Left lung (tissue), 10 donors: Measurements from ENCODE around the gene DCAF8L2. TPM values are rescaled to one million over a fixed set of nuclear protein-coding genes. Genes with fewer than 3 reads are reported as not detected.

Source experiments
- ATAC-seq: fragments of 200-7000 bp; cut with Tn5 transposase; one replicate; pipeline ENCODE4 v1.9.1; 2020; ENCODE audit warnings: moderate library complexity
- DNase-seq, 4 donors: peaks; one replicate each; pipeline ENCODE4 v3.0.0-alpha.2; 2013 to 2020
- H3K27ac ChIP-seq, 2 donors: fragments of 200-600 bp; sonication (generic) in 1 of 2; one replicate each; pipeline versions ENCODE4 v1.5.0 to v1.8.0; 2020 to 2021
- H3K27me3 ChIP-seq, 2 donors: fragments of 200-600 bp; sonication (generic) in 1 of 2; one replicate each; pipeline versions ENCODE4 v1.5.0 to v1.8.0; 2020 to 2021
- H3K36me3 ChIP-seq, 2 donors: fragments of 200-600 bp; sonication (generic) in 1 of 2; one replicate each; pipeline versions ENCODE4 v1.5.0 to v1.8.0; 2020 to 2021
- H3K4me1 ChIP-seq, 2 donors: fragments of 200-600 bp; one replicate each; pipeline ENCODE4 v1.8.0; 2021
- H3K4me3 ChIP-seq, 2 donors: fragments of 200-600 bp; sonication (generic) in 1 of 2; one replicate each; pipeline versions ENCODE4 v1.5.0 to v1.8.0; 2020 to 2021; ENCODE audit warnings: mild to moderate bottlenecking in 1 of 2
- H3K9me3 ChIP-seq, 2 donors: fragments of 200-600 bp; sonication (generic) in 1 of 2; one replicate each; pipeline versions ENCODE4 v1.5.0 to v1.8.0; 2020 to 2021
- intact Hi-C, 2 donors: fragments of 100-400 bp; cut with DNase I; formaldehyde crosslinking; loops; one replicate each; pipeline versions ENCODE4 v1.11.2 to v1.14.2; 2022
- polyA plus RNA-seq, 6 donors: library from polyadenylated mRNA; unstranded; fragments of 120-200 nt; gene quantifications; one replicate each; pipeline ENCODE4 v1.2.1, GENCODE V29; 2013; ENCODE audit not compliant: insufficient read length in 6 of 6
- total RNA-seq, 2 donors: library from RNA; stranded (reverse); fragmentation: NEBNext Ultra II Directional; extraction: Animal tissue kit (Norgen Biotek cat#: 25700); gene quantifications; one replicate each; pipeline ENCODE4 v1.2.1, GENCODE V29; 2021
- TF ChIP-seq, protein P1 (sequence below), 2 donors: fragments of 200-600 bp; sonication (generic) in 1 of 2; IDR thresholded peaks; one replicate each; pipeline versions ENCODE4 v1.5.0 to v1.8.0; 2021; ENCODE audit warnings: antibody characterized with exemption in 2 of 2
- donor health status: DM: no; HTN: yes; CAD: no.
- donor health status: DM: no; HTN: no; CAD: no.

DCAF8L2 gene
- total and polyA plus RNA-seq, 8 donors: not detected

DNA sequence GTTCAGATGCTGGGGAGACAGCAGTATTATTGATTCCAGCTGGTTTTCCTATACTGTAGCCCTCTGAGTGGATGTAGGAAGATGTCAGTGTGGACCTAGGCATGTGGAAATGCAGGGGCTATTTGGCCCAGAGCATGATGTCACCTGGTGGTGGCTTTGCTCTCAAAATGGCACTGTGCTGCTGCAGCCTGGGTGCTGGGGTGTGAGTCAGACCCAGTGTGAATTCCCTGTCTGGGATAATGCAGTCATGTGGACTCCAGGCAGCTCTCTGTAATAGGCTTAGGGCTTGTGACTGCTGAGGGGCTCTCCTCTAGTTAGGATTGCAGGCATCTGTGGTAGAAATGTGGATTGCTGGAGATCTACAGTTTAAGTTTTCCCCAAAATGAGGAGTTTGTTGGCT is 70.7 kb downstream of the DCAF8L2 start:
- ATAC-seq: no peak
- Histone ChIP-seq H3K4me3 (no peak overlapping the region), H3K27me3 (no peaks in the 10 kb centered on the region), H3K27ac (no peak overlapping the region), H3K4me1 (no peaks in the 10 kb centered on the region), H3K36me3 (no peaks in the 10 kb centered on the region), H3K9me3 (no peaks in the 10 kb centered on the region)
- TF ChIP-seq, protein P1, sequence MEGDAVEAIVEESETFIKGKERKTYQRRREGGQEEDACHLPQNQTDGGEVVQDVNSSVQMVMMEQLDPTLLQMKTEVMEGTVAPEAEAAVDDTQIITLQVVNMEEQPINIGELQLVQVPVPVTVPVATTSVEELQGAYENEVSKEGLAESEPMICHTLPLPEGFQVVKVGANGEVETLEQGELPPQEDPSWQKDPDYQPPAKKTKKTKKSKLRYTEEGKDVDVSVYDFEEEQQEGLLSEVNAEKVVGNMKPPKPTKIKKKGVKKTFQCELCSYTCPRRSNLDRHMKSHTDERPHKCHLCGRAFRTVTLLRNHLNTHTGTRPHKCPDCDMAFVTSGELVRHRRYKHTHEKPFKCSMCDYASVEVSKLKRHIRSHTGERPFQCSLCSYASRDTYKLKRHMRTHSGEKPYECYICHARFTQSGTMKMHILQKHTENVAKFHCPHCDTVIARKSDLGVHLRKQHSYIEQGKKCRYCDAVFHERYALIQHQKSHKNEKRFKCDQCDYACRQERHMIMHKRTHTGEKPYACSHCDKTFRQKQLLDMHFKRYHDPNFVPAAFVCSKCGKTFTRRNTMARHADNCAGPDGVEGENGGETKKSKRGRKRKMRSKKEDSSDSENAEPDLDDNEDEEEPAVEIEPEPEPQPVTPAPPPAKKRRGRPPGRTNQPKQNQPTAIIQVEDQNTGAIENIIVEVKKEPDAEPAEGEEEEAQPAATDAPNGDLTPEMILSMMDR (IDR thresholded peaks at IDR 0.05): no peak
- no peak for DNase-seq
- intact Hi-C loops: no loop called here

DNA sequence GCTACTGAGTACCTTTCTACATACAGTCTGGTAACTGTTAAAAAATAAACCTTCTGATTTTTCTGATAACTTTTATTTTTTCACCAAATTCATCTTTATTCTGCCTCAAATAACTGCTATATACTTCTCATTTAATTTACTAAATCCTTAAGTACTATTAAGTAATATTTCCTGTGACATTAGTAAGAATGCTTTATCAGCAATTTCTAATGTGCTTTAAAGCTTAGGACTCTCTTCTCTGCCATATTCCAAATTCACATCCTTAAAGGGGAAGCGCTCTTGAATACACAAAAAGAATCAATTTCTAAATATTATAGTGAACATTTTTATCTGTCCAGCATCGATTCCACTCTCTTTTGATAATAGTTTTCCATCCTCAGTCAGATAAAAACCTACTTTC is 81.1 kb downstream of the DCAF8L2 start:
- TF ChIP-seq, protein P1 (IDR thresholded peaks at IDR 0.05): no peak
- Histone ChIP-seq H3K27me3 (no peaks in the 10 kb centered on the region), H3K27ac (no peak overlapping the region), H3K9me3 (no peaks in the 10 kb centered on the region), H3K4me1 (no peaks in the 10 kb centered on the region), H3K4me3 (no peak overlapping the region), H3K36me3 (no peaks in the 10 kb centered on the region)
- no peak for DNase-seq
- intact Hi-C loops: no loop called here
- ATAC-seq: no peak

DNA sequence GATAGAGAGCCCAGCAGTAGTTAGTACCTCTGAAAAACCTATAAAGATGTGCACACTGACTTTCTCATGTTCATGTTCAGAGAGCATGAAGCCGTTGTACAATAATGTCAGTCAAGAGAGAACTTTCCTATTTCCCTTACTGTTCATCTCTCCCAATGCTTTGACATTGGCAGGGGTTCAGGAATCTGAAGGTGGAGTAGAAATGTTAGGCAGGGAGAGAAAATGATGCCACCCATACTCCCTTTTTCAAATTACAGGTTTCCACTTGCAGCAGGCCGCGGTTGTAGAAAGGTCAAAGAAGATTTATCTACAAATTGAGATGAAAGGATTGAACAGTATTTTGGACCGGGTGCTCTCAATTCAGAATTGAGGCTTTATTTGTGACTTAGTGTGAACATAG is 84.3 kb downstream of the DCAF8L2 start:
- no peak overlapping the region for H3K4me3 ChIP-seq
- no peak for ATAC-seq
- intact Hi-C loops: no loop called here

DNA sequence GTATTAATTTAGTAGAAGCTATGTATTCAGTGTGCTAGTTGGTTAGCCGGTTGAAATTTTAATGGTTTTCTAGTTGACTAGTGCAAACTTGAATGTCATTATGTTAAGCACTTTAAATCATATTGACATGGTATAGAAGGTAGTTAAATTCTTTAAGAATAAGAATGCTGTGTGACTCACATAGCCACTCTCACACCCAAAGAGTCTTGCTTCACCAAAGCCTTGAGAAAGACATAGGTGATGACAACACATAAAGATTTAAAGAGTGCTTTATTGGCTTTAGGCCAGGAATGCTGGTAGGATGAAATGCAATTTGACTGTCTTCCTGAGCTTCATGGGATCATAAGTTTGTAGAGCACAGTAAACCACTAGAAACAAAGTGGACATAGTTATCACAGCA is 85.3 kb downstream of the DCAF8L2 start:
- Histone ChIP-seq H3K27me3 (no peaks in the 10 kb centered on the region), H3K4me3 (no peak overlapping the region), H3K36me3 (no peaks in the 10 kb centered on the region), H3K9me3 (no peaks in the 10 kb centered on the region), H3K4me1 (no peaks in the 10 kb centered on the region), H3K27ac (no peak overlapping the region)
- DNase-seq (no peak), ATAC-seq (no peak)
- intact Hi-C loops: no loop called here
- TF ChIP-seq, protein P1 (IDR thresholded peaks at IDR 0.05): no peak

More for the DNA sequence above, 84.3 kb downstream of the DCAF8L2 start:
- no peak for DNase-seq
- no peak overlapping the region for H3K27ac ChIP-seq
- H3K9me3 ChIP-seq: no peaks in the 10 kb centered on the region
- no peaks in the 10 kb centered on the region for H3K4me1 ChIP-seq
- TF ChIP-seq, protein P1 (IDR thresholded peaks at IDR 0.05): no peak
- H3K27me3 ChIP-seq: no peaks in the 10 kb centered on the region
- H3K36me3 ChIP-seq: no peaks in the 10 kb centered on the region

DNA sequence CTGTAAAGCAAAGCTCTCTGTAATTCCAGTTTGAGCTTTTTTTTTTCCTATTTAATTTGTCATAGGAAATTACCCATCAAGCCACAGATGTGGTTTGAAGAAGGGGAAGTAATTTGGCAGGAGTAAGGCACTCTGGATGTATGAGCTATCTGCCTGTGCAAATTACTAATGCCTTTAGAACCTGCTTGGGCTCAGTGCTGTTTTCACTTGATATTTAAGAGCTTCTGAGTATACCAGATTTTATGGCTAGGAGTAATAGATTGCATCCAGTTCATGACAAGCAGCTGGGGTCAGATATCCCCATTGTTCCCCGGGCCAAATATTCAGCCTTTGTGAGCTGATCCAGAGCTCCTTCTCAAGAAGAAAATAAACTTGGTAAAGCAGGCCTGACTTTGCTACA is 89.1 kb downstream of the DCAF8L2 start:
- Histone ChIP-seq H3K4me3 (no peak overlapping the region), H3K4me1 (no peaks in the 10 kb centered on the region), H3K36me3 (no peaks in the 10 kb centered on the region), H3K27ac (no peak overlapping the region), H3K27me3 (no peaks in the 10 kb centered on the region), H3K9me3 (no peaks in the 10 kb centered on the region)
- no peak for ATAC-seq
- intact Hi-C loops: no loop called here
- TF ChIP-seq, protein P1 (IDR thresholded peaks at IDR 0.05): no peak
- DNase-seq: no peak
